ENCODE measurements around the gene C1orf87.

C1orf87 gene

DNA sequence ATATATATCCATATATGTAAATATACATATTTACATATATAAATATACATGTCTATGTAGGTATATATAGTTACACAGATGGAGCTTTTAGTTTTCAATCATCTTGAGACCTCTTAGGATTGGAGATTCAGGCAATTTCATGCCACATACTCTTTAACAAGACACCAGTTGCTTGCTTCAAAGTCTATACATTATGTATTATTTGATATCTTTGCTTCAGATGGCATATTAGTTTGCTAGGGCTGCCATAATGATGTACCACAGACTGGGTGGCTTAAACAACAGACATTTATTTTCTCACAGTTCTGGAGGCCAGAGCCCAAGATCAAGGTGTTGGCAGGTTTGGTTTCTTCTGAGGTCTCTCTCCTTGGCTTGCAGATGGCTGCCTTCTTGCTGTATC, 14.1 kb upstream of the C1orf87 start:
- TF ChIP-seq ESRRG (CRISPR knock-in tag; IDR thresholded peaks at IDR 0.05), result no peak
- TF ChIP-seq TOX (CRISPR knock-in tag; IDR thresholded peaks at IDR 0.05; ENCODE audit: borderline replicate concordance), result no peak
- no peak for TF ChIP-seq SNAI2 (CRISPR knock-in tag; IDR thresholded peaks at IDR 0.05)
- TF ChIP-seq, protein P1, sequence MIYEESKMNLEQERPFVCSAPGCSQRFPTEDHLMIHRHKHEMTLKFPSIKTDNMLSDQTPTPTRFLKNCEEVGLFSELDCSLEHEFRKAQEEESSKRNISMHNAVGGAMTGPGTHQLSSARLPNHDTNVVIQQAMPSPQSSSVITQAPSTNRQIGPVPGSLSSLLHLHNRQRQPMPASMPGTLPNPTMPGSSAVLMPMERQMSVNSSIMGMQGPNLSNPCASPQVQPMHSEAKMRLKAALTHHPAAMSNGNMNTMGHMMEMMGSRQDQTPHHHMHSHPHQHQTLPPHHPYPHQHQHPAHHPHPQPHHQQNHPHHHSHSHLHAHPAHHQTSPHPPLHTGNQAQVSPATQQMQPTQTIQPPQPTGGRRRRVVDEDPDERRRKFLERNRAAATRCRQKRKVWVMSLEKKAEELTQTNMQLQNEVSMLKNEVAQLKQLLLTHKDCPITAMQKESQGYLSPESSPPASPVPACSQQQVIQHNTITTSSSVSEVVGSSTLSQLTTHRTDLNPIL (CRISPR knock-in tag; IDR thresholded peaks at IDR 0.05; ENCODE audit: low read depth), result no peak
- TF ChIP-seq PPARA (CRISPR knock-in tag; IDR thresholded peaks at IDR 0.05; ENCODE audit: borderline replicate concordance), result no peak
- no peak for ATAC-seq

DNA sequence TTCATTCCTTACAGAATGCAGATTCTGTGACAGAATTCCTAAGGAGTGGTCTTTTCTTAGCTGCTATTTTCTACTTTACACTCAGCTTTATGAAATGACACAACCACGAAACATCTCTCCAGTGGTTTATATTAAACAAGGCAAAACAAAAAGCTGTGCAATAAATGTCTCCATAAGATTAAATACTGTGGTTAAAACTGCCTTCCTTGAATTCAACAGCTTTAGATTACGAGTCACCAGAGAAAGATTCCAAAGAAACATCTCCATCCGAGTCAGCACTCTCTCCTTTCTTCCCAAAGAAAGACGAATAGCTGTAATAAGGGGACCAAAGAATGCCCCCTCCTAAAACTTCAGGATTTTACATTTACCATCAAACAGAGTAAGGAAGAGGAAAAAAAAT, 4.6 kb upstream of the C1orf87 start:
- ATAC-seq, result peak; percentile 44; the same call in 1 of the 3 replicates
- TF ChIP-seq, protein P1 (CRISPR knock-in tag; IDR thresholded peaks at IDR 0.05; ENCODE audit: low read depth), result no peak
- no peak for TF ChIP-seq BACH2 (CRISPR knock-in tag; IDR thresholded peaks at IDR 0.05; ENCODE audit: borderline replicate concordance)
- no peak for TF ChIP-seq ZNF565 (CRISPR knock-in tag; conservative IDR thresholded peaks at IDR 0.05; ENCODE audit: low read depth)
- no peak for TF ChIP-seq GLIS3 (CRISPR knock-in tag; IDR thresholded peaks at IDR 0.05)
- no peak for TF ChIP-seq PPARA (CRISPR knock-in tag; IDR thresholded peaks at IDR 0.05; ENCODE audit: borderline replicate concordance)
- TF ChIP-seq ZFP30 (CRISPR knock-in tag; IDR thresholded peaks at IDR 0.05), result no peak
- TF ChIP-seq CSDC2 (CRISPR knock-in tag; IDR thresholded peaks at IDR 0.05), result no peak
- no peak for TF ChIP-seq ZFP3 (CRISPR knock-in tag; IDR thresholded peaks at IDR 0.05)
- no peak for TF ChIP-seq ISL1 (CRISPR knock-in tag; IDR thresholded peaks at IDR 0.05)
- no peak for TF ChIP-seq ZNF8 (CRISPR knock-in tag; IDR thresholded peaks at IDR 0.05)
- TF ChIP-seq OSR1 (CRISPR knock-in tag; IDR thresholded peaks at IDR 0.05), result no peak
- no peak for TF ChIP-seq RARB (CRISPR knock-in tag; IDR thresholded peaks at IDR 0.05)
- no peak for TF ChIP-seq ZNF70 (CRISPR knock-in tag; IDR thresholded peaks at IDR 0.05)
- TF ChIP-seq, protein P2, sequence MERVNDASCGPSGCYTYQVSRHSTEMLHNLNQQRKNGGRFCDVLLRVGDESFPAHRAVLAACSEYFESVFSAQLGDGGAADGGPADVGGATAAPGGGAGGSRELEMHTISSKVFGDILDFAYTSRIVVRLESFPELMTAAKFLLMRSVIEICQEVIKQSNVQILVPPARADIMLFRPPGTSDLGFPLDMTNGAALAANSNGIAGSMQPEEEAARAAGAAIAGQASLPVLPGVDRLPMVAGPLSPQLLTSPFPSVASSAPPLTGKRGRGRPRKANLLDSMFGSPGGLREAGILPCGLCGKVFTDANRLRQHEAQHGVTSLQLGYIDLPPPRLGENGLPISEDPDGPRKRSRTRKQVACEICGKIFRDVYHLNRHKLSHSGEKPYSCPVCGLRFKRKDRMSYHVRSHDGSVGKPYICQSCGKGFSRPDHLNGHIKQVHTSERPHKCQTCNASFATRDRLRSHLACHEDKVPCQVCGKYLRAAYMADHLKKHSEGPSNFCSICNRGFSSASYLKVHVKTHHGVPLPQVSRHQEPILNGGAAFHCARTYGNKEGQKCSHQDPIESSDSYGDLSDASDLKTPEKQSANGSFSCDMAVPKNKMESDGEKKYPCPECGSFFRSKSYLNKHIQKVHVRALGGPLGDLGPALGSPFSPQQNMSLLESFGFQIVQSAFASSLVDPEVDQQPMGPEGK (CRISPR knock-in tag; IDR thresholded peaks at IDR 0.05; ENCODE audit: borderline replicate concordance), result no peak
- TF ChIP-seq TCF4 (CRISPR knock-in tag; IDR thresholded peaks at IDR 0.05; ENCODE audit: borderline replicate concordance), result no peak
- TF ChIP-seq ZC3H10 (CRISPR knock-in tag; IDR thresholded peaks at IDR 0.05), result no peak
- TF ChIP-seq, protein P3, sequence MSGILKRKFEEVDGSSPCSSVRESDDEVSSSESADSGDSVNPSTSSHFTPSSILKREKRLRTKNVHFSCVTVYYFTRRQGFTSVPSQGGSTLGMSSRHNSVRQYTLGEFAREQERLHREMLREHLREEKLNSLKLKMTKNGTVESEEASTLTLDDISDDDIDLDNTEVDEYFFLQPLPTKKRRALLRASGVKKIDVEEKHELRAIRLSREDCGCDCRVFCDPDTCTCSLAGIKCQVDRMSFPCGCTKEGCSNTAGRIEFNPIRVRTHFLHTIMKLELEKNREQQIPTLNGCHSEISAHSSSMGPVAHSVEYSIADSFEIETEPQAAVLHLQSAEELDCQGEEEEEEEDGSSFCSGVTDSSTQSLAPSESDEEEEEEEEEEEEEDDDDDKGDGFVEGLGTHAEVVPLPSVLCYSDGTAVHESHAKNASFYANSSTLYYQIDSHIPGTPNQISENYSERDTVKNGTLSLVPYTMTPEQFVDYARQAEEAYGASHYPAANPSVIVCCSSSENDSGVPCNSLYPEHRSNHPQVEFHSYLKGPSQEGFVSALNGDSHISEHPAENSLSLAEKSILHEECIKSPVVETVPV (CRISPR knock-in tag; IDR thresholded peaks at IDR 0.05), result no peak
- TF ChIP-seq, protein P4, sequence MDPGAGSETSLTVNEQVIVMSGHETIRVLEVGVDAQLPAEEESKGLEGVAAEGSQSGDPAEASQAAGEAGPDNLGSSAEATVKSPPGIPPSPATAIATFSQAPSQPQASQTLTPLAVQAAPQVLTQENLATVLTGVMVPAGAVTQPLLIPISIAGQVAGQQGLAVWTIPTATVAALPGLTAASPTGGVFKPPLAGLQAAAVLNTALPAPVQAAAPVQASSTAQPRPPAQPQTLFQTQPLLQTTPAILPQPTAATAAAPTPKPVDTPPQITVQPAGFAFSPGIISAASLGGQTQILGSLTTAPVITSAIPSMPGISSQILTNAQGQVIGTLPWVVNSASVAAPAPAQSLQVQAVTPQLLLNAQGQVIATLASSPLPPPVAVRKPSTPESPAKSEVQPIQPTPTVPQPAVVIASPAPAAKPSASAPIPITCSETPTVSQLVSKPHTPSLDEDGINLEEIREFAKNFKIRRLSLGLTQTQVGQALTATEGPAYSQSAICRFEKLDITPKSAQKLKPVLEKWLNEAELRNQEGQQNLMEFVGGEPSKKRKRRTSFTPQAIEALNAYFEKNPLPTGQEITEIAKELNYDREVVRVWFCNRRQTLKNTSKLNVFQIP (CRISPR knock-in tag; IDR thresholded peaks at IDR 0.05; ENCODE audit: borderline replicate concordance, low read depth), result no peak
- no peak for TF ChIP-seq SNAI2 (CRISPR knock-in tag; IDR thresholded peaks at IDR 0.05)
- TF ChIP-seq, protein P5, sequence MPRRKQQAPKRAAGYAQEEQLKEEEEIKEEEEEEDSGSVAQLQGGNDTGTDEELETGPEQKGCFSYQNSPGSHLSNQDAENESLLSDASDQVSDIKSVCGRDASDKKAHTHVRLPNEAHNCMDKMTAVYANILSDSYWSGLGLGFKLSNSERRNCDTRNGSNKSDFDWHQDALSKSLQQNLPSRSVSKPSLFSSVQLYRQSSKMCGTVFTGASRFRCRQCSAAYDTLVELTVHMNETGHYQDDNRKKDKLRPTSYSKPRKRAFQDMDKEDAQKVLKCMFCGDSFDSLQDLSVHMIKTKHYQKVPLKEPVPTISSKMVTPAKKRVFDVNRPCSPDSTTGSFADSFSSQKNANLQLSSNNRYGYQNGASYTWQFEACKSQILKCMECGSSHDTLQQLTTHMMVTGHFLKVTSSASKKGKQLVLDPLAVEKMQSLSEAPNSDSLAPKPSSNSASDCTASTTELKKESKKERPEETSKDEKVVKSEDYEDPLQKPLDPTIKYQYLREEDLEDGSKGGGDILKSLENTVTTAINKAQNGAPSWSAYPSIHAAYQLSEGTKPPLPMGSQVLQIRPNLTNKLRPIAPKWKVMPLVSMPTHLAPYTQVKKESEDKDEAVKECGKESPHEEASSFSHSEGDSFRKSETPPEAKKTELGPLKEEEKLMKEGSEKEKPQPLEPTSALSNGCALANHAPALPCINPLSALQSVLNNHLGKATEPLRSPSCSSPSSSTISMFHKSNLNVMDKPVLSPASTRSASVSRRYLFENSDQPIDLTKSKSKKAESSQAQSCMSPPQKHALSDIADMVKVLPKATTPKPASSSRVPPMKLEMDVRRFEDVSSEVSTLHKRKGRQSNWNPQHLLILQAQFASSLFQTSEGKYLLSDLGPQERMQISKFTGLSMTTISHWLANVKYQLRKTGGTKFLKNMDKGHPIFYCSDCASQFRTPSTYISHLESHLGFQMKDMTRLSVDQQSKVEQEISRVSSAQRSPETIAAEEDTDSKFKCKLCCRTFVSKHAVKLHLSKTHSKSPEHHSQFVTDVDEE (CRISPR knock-in tag; IDR thresholded peaks at IDR 0.05), result no peak

All from SK-N-SH treated with all-trans-retinoic acid at 6 μM for 48 hours (cell line).